Measurements from ENCODE around the gene SERPINA3.
"Not testable (repeated sequence)": the region's sequence is repeated elsewhere in the genome, so short reads cannot be mapped to it uniquely, and the experiment has no call there.

The SERPINA3 gene

DNA sequence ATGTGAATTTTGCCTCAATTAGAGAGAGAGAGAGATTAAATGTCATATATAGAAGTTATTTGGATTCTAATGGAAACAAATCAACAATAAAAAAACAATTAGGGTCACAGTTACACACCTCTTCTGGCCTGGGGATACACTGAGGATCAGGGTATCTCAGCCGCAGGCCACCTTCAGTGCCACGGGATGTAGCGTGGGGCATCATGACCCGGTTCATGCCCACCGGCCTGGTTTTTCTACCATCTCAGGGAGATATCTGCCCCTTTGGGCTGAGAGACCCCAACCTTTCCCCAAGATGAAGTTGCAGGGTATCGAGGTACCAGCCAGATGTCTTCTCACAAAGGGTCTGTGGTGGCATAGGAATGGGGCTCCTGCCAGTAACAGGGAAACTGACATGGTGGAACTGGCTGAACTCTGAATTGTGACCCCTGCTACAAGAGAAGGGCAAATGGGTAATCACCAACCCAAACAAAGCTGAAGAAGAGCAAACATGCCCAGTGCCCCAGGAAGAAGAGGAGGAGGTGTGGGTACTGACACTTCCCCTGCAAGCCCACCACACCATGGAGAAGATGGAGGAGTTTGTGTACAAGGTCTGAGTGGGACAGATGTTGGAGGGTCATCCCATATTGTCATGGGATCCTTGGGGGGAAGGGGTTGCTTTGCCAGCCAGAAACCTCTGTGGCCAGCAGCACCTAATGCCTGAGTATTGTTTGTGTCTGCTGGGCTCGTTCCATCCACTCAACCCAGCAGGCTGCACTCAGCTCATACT, 19.5 kb downstream of the SERPINA3 start:
- no peaks in the 10 kb centered on the region for H3K4me1 Mint-ChIP-seq
- no peak overlapping the region for H3K27ac Mint-ChIP-seq
- H3K9me3 Mint-ChIP-seq, result no peaks in the 10 kb centered on the region
- no peak for ATAC-seq
- no peaks in the 10 kb centered on the region for H3K27me3 Mint-ChIP-seq
- H3K4me3 Mint-ChIP-seq, result no peak overlapping the region
- no peak for DNase-seq

DNA sequence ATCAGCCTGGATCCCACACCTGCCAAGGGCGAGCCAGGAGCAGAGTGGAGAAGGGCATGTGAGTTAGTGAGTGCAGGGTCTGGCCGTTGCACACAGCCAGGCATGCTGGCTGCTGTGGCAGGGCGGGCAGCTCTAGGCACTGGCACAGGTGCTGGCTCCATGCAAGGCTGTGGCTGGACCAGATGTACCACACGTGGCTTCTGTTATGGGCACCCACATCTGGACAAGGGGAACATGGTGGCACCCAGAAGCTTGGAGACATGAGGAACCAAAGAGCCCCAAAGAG, 20.1 kb downstream of the SERPINA3 start:
- H3K4me1 Mint-ChIP-seq, result no peaks in the 10 kb centered on the region

DNA sequence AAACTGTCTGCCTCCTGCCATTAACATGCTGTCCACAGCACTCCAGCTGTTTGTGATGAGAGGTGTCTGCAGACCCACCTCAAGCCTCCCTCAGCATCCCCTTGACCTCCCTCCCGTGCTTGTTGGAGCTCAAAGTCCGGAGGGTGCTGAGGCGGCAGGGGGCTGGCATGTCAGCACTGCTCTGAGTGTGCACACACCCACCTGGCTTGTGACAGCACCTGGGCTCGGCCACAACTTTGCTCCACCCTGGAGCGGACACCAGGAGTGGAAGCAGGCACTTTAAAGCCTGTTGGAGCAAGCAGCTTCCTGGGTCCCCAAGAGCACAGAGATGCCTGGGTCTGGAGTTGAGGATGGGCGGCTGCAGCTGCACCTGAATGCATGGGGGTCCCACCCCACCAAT, 20.9 kb downstream of the SERPINA3 start:
- no peaks in the 10 kb centered on the region for H3K9me3 Mint-ChIP-seq
- DNase-seq (no peak), ATAC-seq (no peak)
- H3K27me3 Mint-ChIP-seq, result no peaks in the 10 kb centered on the region
- no peak overlapping the region for H3K27ac Mint-ChIP-seq
- H3K4me1 Mint-ChIP-seq, result no peaks in the 10 kb centered on the region
- H3K4me3 Mint-ChIP-seq, result no peak overlapping the region

More for the DNA sequence above, 20.1 kb downstream of the SERPINA3 start:
- Mint-ChIP-seq H3K9me3 (no peaks in the 10 kb centered on the region), H3K27me3 (no peaks in the 10 kb centered on the region), H3K4me3 (no peak overlapping the region), H3K27ac (no peak overlapping the region)
- no peak for DNase-seq
- ATAC-seq, result no peak

DNA sequence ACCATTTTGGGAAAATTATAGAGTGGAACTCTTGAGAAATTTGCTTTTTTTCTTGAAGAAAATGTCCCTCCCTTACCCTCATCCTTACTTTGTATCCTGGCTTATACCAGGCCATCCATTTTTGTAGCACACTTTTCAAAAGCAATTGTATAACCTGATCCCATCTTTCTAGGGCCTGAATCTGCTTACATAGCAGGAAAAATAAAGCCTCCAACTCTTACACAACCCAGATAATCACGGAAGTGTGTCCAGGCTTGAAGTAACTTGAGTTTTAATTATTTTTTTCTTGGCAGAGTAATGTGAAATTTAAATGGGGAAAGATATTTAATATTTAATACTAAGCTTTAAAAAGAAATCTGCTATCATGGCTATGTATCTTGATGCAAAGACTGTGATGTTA, 23.0 kb downstream of the SERPINA3 start:
- no peaks in the 10 kb centered on the region for H3K9me3 Mint-ChIP-seq
- no peak for DNase-seq

DNA sequence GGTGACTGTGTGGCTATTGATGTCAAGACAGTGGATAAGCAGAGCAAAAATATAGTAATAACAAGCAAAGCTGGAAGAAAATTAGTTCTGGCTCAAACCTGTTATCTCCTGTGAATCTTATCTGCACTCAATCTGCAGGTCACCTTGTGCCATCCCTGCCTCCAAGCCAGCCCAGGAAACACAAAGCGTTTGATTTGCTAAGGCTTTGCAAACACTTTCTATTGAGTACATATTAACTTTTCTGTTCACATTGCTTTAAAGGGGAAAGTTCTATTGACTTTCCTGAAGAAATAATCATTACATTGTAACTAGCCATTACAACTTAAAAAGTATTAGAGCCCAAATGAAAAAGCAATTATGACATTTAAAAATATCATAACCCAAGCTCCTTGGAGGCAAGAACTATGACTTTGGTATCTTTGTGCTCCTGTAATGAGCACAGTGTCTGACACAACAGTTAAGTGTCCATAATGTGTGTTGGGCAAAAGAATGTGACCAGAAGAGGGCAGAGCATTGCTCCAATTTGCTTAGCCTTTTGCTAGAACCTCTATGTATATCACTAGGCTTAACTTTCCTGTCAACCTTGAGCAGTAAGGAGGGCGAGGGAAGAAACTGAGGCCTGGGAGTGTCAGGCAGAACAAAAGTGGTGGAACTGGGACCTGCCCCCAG, 24.7 kb downstream of the SERPINA3 start:
- no peak overlapping the region for H3K4me3 Mint-ChIP-seq
- H3K27ac Mint-ChIP-seq, result no peak overlapping the region
- no peak for DNase-seq
- ATAC-seq, result no peak
- H3K4me1 Mint-ChIP-seq, result no peaks in the 10 kb centered on the region
- H3K27me3 Mint-ChIP-seq, result no peaks in the 10 kb centered on the region
- H3K9me3 Mint-ChIP-seq, result no peaks in the 10 kb centered on the region

More for the DNA sequence above, 23.0 kb downstream of the SERPINA3 start:
- Mint-ChIP-seq H3K4me3 (no peak overlapping the region), H3K27me3 (no peaks in the 10 kb centered on the region), H3K27ac (no peak overlapping the region), H3K4me1 (no peaks in the 10 kb centered on the region)
- no peak for ATAC-seq

DNA sequence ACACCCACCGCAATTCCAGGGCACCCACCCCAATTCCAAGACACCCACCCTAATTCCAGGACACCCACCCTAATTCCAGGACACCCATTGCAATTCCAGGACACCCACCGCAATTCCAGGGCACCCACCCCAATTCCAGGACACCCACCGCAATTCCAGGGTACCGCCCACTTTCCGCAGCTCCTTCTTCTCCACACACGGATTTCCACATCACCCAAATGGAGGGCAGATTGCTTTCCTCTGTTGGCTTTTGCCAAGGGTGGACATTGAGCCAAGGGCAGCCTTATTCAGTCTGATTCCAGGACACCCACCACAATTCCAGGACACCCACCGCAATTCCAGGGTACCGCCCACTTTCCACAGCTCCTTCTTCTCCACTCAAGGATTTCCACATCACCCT, 25.6 kb downstream of the SERPINA3 start:
- not testable (repeated sequence) for H3K4me1 Mint-ChIP-seq, H3K4me3 Mint-ChIP-seq, DNase-seq, ATAC-seq, H3K27ac Mint-ChIP-seq, H3K9me3 Mint-ChIP-seq, H3K27me3 Mint-ChIP-seq

DNA sequence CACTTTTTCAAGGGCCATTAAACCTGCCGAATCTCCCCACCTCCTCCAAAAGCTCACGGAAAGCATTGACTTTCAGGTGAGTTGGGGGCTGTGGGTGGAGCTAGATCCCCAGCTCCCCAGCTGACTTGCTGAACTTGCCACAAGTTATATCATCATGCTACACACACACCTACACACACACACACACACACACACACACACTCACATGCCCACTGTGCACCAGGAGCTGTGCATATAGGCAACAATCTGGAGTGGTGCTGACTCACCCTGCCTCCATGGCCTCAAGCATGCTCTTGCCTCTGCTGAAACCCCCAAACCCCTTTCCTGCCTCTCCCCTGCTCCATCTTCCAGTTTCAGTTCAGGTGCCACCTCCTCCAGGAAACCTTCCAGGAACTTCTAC, 26.1 kb downstream of the SERPINA3 start:
- ATAC-seq (no peak), DNase-seq (no peak)
- H3K4me1 Mint-ChIP-seq, result no peaks in the 10 kb centered on the region
- H3K27me3 Mint-ChIP-seq, result no peaks in the 10 kb centered on the region
- no peak overlapping the region for H3K27ac Mint-ChIP-seq
- no peaks in the 10 kb centered on the region for H3K9me3 Mint-ChIP-seq
- H3K4me3 Mint-ChIP-seq, result no peak overlapping the region

DNA sequence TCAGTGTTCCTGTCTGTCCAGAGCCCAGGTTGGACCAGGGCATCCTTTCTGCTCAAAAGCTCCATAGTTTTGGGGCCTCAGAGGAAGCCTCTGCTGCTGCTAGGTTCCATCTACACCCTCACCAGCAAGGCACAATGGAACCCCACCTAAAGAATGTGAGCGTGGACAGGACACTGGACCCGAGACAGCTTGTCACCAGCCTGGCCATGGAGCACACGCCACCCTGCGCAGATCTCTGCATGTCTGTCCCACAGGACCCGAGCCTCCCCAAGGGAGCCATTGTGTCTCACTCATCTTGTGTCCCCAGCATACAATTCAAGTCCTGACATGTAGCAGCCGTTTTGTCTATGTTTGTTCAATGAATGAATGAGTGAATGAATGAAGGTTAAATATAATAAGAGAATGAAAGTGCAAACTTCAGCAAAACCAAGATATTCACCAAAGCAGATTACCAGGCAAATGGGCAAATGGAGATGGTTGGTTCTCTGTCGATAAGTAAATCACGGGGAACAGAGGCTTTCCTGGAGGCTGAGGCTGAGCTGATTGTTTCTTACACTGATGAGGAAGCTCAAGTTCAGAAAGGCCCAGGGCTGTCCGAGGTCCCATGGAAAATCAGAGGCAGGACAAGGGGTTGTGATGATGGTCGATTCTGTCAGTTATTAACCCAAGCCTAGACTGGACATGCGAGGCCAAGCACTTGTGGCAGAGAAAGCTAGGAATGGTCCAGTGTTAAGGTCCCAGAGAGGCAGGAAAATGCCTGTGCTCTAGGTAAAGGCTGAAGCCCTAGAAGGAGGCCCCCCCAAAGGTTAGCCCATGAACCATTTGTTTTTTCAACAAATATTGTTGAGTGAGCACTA, 27.0 kb downstream of the SERPINA3 start:
- Mint-ChIP-seq H3K27me3 (peaks cover 3% of the 10 kb centered on the region), H3K9me3 (no peaks in the 10 kb centered on the region), H3K4me3 (no peak overlapping the region), H3K27ac (peak overlapping the region; percentile 31 to 52), H3K4me1 (no peaks in the 10 kb centered on the region)
- no peak for DNase-seq
- ATAC-seq, result no peak

DNA sequence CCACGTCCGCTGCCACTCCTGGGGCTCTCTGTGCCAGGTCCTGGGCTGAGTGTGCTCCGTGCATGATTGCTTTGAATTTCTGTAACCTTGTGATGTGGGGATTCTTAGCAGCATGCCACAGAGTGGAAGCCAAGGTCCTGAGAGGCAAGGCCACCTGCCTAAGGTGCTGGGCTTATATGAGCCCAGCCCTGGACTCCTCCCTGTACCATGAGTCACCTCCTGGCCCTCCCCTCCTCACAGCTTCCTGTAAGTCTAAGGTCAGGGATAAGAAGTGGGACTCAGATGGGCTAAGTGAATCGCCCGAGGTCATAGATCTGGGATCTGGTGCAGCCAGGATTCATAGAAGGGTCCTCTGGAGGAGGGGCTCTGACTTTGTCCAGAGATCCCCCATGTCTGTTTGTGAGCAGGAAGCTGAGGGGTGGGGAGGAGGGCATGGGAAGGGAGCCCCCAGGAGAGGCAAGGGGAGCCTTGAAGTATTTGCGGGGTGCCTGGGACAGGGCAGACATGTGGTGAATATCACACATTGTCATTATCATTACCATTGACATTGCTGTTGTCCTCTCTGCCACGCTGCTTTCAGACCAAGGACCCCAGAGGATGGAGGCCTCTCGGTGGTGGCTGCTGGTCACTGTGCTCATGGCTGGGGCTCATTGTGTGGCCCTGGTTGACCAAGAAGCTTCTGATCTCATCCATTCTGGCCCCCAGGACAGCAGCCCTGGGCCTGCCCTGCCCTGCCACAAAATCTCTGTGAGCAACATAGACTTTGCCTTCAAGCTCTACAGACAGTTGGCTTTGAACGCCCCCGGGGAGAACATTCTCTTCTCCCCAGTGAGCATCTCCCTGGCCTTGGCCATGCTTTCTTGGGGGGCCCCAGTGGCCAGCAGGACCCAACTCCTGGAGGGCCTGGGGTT, 28.8 kb downstream of the SERPINA3 start:
- peaks cover 8% of the 10 kb centered on the region for H3K27me3 Mint-ChIP-seq
- H3K4me1 Mint-ChIP-seq, result no peaks in the 10 kb centered on the region
- DNase-seq, result no peak
- ATAC-seq, result no peak
- H3K9me3 Mint-ChIP-seq, result no peaks in the 10 kb centered on the region
- no peak overlapping the region for H3K4me3 Mint-ChIP-seq
- no peak overlapping the region for H3K27ac Mint-ChIP-seq

DNA sequence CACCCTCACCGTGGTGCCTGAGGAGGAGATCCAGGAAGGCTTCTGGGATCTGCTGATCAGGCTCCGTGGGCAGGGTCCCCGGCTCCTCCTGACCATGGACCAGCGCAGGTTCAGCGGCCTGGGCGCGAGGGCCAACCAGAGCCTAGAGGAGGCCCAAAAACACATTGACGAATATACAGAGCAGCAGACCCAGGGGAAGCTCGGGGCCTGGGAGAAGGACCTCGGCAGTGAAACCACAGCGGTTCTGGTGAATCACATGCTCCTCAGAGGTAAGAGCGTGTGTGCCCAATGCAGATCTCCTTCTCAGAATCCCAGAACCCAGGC, 29.4 kb downstream of the SERPINA3 start:
- DNase-seq, result no peak
- H3K27ac Mint-ChIP-seq, result no peak overlapping the region
- no peak for ATAC-seq
- no peak overlapping the region for H3K4me3 Mint-ChIP-seq
- no peaks in the 10 kb centered on the region for H3K4me1 Mint-ChIP-seq
- H3K9me3 Mint-ChIP-seq, result no peaks in the 10 kb centered on the region
- H3K27me3 Mint-ChIP-seq, result peaks cover 8% of the 10 kb centered on the region

DNA sequence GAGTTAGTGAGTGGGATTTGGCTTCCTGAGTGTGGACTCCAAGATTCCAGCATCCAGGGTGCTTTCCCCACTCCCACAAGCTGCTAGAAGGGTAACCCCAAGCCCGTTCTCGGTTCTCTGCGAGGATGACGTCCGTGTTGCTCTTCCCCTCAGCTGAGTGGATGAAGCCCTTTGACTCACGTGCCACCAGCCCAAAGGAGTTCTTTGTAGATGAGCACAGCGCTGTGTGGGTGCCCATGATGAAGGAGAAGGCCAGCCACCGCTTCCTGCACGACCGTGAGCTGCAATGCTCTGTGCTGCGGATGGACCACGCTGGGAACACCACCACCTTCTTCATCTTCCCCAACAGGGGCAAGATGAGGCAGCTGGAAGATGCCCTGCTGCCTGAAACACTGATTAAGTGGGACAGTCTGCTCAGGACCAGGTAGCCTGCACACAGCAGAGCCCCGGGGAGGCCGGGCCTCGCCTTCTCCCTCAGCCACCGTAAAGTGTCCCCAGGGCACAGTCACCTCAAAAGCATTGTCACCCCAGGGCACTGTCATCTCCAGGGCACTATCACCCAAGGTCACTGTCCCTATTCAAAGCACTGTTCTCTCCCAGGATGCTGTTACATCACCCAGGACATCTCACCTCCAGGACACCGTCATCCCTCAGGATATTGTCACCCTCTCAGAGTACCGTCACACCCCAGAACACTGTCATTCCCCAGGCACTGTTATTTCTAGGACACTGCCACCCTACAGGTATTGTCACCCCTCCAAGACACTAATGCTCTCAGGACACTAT, 31.3 kb downstream of the SERPINA3 start:
- H3K27me3 Mint-ChIP-seq, result peaks cover 8% of the 10 kb centered on the region
- no peak overlapping the region for H3K27ac Mint-ChIP-seq
- DNase-seq, result no peak
- H3K4me1 Mint-ChIP-seq, result no peaks in the 10 kb centered on the region
- peak; percentile 18 for ATAC-seq
- H3K4me3 Mint-ChIP-seq, result no peak overlapping the region
- H3K9me3 Mint-ChIP-seq, result no peaks in the 10 kb centered on the region

DNA sequence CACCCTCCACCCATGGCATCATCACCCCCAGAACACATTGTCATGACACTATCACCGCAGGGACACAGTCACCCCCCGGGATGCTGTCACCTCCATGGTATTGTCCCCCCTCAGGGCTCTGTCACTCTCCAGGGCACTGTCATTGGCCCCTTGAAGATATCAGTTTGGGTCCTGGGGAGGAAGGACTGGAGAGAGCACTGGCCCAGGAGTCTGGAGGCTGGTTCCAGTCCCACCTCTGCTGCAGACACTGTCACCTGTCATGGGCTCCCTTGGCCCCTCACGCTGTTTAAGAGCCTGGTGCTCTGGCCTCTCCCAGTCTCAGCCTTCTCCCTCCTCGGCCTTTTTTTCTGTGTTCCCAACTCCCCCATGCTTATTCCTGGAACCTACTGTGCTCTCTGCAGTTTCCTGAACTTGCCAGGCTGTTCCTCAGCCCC, 31.9 kb downstream of the SERPINA3 start:
- ATAC-seq, result peak; percentile 26
- Mint-ChIP-seq H3K27ac (no peak overlapping the region), H3K4me3 (no peak overlapping the region)

DNA sequence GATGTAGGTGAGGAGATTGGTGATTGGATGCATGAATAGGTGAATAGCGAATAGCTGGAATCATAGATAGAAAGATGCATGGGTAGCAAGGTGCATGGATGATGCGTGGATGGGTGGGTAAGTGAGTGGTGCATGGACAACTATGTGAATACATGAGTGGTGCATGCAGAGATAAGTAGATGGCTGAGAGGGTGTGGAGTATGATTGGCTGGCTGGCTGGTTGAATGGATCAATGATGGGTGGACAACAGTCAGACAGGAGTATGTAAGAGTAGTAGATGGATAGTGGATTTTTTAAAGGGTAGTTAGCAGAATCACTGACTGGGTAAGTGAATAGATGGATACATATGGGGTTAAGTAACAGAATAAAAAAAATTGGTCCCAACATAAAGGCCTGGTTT, 33.9 kb downstream of the SERPINA3 start:
- ATAC-seq (no peak), DNase-seq (no peak)
- no peak overlapping the region for H3K4me3 Mint-ChIP-seq
- H3K9me3 Mint-ChIP-seq, result no peaks in the 10 kb centered on the region
- H3K4me1 Mint-ChIP-seq, result no peaks in the 10 kb centered on the region
- no peak overlapping the region for H3K27ac Mint-ChIP-seq
- H3K27me3 Mint-ChIP-seq, result peaks cover 8% of the 10 kb centered on the region

More for the DNA sequence above, 31.9 kb downstream of the SERPINA3 start:
- Mint-ChIP-seq H3K4me1 (no peaks in the 10 kb centered on the region), H3K27me3 (peaks cover 8% of the 10 kb centered on the region), H3K9me3 (no peaks in the 10 kb centered on the region)
- no peak for DNase-seq

DNA sequence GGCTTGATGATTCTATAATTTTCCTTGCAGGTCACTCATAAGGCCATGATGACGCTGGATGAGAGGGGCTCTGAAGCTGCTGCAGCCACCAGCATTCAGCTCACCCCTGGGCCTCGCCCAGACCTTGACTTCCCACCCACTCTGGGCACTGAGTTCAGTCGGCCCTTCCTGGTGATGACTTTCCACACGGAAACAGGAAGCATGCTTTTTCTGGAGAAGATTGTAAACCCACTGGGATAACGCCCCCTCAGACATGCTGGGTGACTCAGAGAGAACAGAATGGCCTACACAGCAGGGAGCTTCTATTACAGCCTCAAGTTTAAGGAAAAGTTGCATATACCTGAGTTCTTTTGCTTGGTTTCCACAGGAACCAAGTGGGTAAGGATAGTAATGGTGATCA, 34.3 kb downstream of the SERPINA3 start:
- Mint-ChIP-seq H3K27ac (no peak overlapping the region), H3K4me1 (no peaks in the 10 kb centered on the region), H3K27me3 (peaks cover 8% of the 10 kb centered on the region), H3K9me3 (no peaks in the 10 kb centered on the region), H3K4me3 (no peak overlapping the region)
- ATAC-seq (no peak), DNase-seq (no peak)

DNA sequence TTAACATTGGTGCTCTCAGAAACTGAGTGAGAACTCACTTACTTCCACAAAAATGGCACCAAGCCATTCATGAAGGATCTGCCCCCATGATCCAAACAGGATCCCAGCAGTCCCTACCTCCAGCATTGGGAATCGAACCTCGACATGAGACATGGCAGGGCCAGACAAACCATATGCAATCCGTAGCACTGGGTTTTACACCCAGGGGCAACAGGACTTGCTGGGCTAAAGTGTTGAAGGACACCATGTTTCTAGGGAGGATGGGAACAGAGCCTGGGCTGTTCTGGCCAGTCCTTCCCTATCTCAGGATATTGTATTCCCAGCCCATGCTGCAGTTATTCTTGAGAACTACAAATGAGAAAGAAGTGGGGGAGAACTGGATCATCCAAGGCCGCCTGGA, 36.6 kb downstream of the SERPINA3 start:
- H3K4me3 Mint-ChIP-seq, result no peak overlapping the region
- H3K4me1 Mint-ChIP-seq, result no peaks in the 10 kb centered on the region
- no peak overlapping the region for H3K27ac Mint-ChIP-seq
- H3K9me3 Mint-ChIP-seq, result no peaks in the 10 kb centered on the region
- DNase-seq (no peak), ATAC-seq (no peak)
- peaks cover 8% of the 10 kb centered on the region for H3K27me3 Mint-ChIP-seq
